ENCODE measurements around the gene PLEKHG2.

DNA sequence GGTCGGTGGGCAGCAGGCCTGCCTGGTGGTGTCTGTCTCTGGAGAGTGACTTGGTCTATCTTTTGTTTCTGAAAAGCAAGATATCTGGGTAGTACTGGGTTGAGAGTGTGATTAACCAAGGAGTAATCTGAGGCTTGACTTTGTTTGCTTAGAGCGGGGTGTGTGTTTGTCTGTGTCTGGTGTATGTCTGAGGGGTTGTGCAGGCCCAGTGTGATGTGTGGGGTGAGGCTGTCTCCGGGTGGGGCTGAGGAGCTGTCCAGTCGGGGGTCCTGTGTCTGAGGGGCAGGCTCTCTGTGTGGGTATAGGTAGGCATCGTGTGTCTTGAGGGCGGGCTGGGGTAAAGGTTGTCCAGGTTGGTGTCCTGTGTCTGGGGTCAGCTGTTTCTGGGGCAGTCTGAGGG is 57.1 kb downstream of the PLEKHG2 start:
- TF ChIP-seq, protein P1, sequence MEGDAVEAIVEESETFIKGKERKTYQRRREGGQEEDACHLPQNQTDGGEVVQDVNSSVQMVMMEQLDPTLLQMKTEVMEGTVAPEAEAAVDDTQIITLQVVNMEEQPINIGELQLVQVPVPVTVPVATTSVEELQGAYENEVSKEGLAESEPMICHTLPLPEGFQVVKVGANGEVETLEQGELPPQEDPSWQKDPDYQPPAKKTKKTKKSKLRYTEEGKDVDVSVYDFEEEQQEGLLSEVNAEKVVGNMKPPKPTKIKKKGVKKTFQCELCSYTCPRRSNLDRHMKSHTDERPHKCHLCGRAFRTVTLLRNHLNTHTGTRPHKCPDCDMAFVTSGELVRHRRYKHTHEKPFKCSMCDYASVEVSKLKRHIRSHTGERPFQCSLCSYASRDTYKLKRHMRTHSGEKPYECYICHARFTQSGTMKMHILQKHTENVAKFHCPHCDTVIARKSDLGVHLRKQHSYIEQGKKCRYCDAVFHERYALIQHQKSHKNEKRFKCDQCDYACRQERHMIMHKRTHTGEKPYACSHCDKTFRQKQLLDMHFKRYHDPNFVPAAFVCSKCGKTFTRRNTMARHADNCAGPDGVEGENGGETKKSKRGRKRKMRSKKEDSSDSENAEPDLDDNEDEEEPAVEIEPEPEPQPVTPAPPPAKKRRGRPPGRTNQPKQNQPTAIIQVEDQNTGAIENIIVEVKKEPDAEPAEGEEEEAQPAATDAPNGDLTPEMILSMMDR (conservative IDR thresholded peaks at IDR 0.05): no peak
- TF ChIP-seq ZFX (IDR thresholded peaks at IDR 0.05): no peak

Measured in C4-2B (cell line).